ENCODE data around the gene ZNF441. TPM values are rescaled to one million over a fixed set of nuclear protein-coding genes. Genes with fewer than 3 reads are reported as not detected.

Gene ZNF441
- total RNA-seq (10 to 100 TPM; 32.7 to 33.7 TPM), polyA plus RNA-seq (1 to 10 TPM; 3.6 to 7.0 (median 5.5) TPM), total RNA-seq (9.3 to 64.9 (median 15.6) reads per million in 6 experiments)

GRCh38 chr19:11766597-11767591, at the start of gene ZNF441:
Gene ZNF441, plus strand, starts transcription at chr19:11767000. Its CDS starts 194 bp downstream, at chr19:11767194.
- peaks cover 0 to 47% (median 28%) of the 10 kb centered on the region in 9 donors for H3K9me3 Mint-ChIP-seq
- peaks cover 7 to 36% (median 27%) of the 10 kb centered on the region in 3 donors for H3K36me3 Mint-ChIP-seq
- H3K4me1 Mint-ChIP-seq = peaks cover 9 to 27% (median 24%) of the 10 kb centered on the region in 4 donors
- H3K27me3 Mint-ChIP-seq = peaks cover 0 to 6% (median 0%) of the 10 kb centered on the region in 5 donors
- ATAC-seq = peak; percentile 93 to 96
- DNase-seq = peak; percentile 80 to 96 (median 90)
- POLR2A ChIA-PET = interaction anchor here (0.5 to 2.8 kb wide), 18 partner anchors 9 to 1354 kb away, joined by 3 to 21 read pairs (median 4); partner anchors contain the start of genes ZNF20, ZNF439, ZNF442 and ZNF491
- peak within 1 kb of the TSS; percentile 97 to 99 (median 98) for H3K4me3 Mint-ChIP-seq
- H3K27ac Mint-ChIP-seq = peak within 1 kb of the TSS; percentile 95 to 98 (median 97)

- Mint-ChIP-seq H3K4me3 (no peak overlapping the region), H3K27ac (no peak overlapping the region), H3K9me3 (peaks cover 6 to 87% (median 41%) of the 10 kb centered on the region in 9 donors), H3K4me1 (peaks cover 0 to 2% (median 0%) of the 10 kb centered on the region in 4 donors), H3K36me3 (peaks cover 53 to 76% (median 57%) of the 10 kb centered on the region in 3 donors), H3K27me3 (no peaks in the 10 kb centered on the region)
- ATAC-seq (no peak), DNase-seq (no peak)
- POLR2A ChIA-PET = no interaction called here
Observed at GRCh38 chr19:11721681-11722080, 45.1 kb upstream of the ZNF441 start.

GRCh38 chr19:11722414-11722813, 44.4 kb upstream of the ZNF441 start:
- peaks cover 0 to 2% (median 0%) of the 10 kb centered on the region in 4 donors for H3K4me1 Mint-ChIP-seq
- DNase-seq = no peak
- no peaks in the 10 kb centered on the region for H3K27me3 Mint-ChIP-seq
- ATAC-seq = no peak
- H3K9me3 Mint-ChIP-seq = peaks cover 6 to 87% (median 39%) of the 10 kb centered on the region in 9 donors
- no peak overlapping the region for H3K27ac Mint-ChIP-seq
- H3K36me3 Mint-ChIP-seq = peaks cover 53 to 81% (median 65%) of the 10 kb centered on the region in 3 donors
- H3K4me3 Mint-ChIP-seq = no peak overlapping the region
- POLR2A ChIA-PET = no interaction called here

GRCh38 chr19:11729586-11729985, 37.2 kb upstream of the ZNF441 start:
- DNase-seq = no peak
- no peak overlapping the region for H3K4me3 Mint-ChIP-seq
- H3K27me3 Mint-ChIP-seq = no peaks in the 10 kb centered on the region
- peaks cover 0 to 4% (median 0%) of the 10 kb centered on the region in 4 donors for H3K4me1 Mint-ChIP-seq
- peaks cover 26 to 62% (median 56%) of the 10 kb centered on the region in 3 donors for H3K36me3 Mint-ChIP-seq
- POLR2A ChIA-PET = no interaction called here
- ATAC-seq = no peak
- peaks cover 0 to 47% (median 8%) of the 10 kb centered on the region in 9 donors for H3K9me3 Mint-ChIP-seq
- no peak overlapping the region for H3K27ac Mint-ChIP-seq

- no peak overlapping the region for H3K27ac Mint-ChIP-seq
- no peak for DNase-seq
- H3K27me3 Mint-ChIP-seq = no peaks in the 10 kb centered on the region
- H3K9me3 Mint-ChIP-seq = peaks cover 0 to 4% (median 0%) of the 10 kb centered on the region in 9 donors
- POLR2A ChIA-PET = no interaction called here
- H3K4me1 Mint-ChIP-seq = peaks cover 10 to 33% (median 24%) of the 10 kb centered on the region in 4 donors
- H3K36me3 Mint-ChIP-seq = peaks cover 5 to 16% (median 13%) of the 10 kb centered on the region in 3 donors
- no peak for ATAC-seq
- H3K4me3 Mint-ChIP-seq = no peak overlapping the region
Observed at GRCh38 chr19:11735375-11735774, 31.4 kb upstream of the ZNF441 start.

- H3K4me1 Mint-ChIP-seq = peaks cover 10 to 33% (median 24%) of the 10 kb centered on the region in 4 donors
- POLR2A ChIA-PET = interaction anchor here (4.3 kb wide), 1 partner anchor 29 kb away, joined by 21 read pairs; the partner anchor contains the start of gene ZNF441
- H3K27me3 Mint-ChIP-seq = no peaks in the 10 kb centered on the region
- ATAC-seq (no peak), DNase-seq (no peak)
- H3K4me3 Mint-ChIP-seq = peak overlapping the region; percentile 44 to 100 (median 93)
- peaks cover 0 to 3% (median 0%) of the 10 kb centered on the region in 9 donors for H3K9me3 Mint-ChIP-seq
- H3K27ac Mint-ChIP-seq = peak overlapping the region in 3 of 10 donors; percentile 11 to 62 (median 19)
- peaks cover 0 to 7% (median 6%) of the 10 kb centered on the region in 3 donors for H3K36me3 Mint-ChIP-seq
Observed at GRCh38 chr19:11736696-11737095, 30.1 kb upstream of the ZNF441 start.

GRCh38 chr19:11737964-11738745, 28.6 kb upstream of the ZNF441 start:
- H3K4me3 Mint-ChIP-seq = peak overlapping the region; percentile 97 to 100 (median 99)
- ATAC-seq = peak; percentile 45 to 59
- H3K27me3 Mint-ChIP-seq = peaks cover 0 to 1% (median 0%) of the 10 kb centered on the region in 5 donors
- H3K4me1 Mint-ChIP-seq = peaks cover 10 to 33% (median 24%) of the 10 kb centered on the region in 4 donors
- DNase-seq = peak in 7 of 10 donors; percentile 2 to 66 (median 23)
- POLR2A ChIA-PET = interaction anchor here (0.6 to 4.3 kb wide), 4 partner anchors 28 to 122 kb away, joined by 3 to 21 read pairs (median 4); partner anchors contain the start of gene ZNF441
- H3K36me3 Mint-ChIP-seq = peaks cover 0 to 4% (median 2%) of the 10 kb centered on the region in 3 donors
- H3K9me3 Mint-ChIP-seq = no peaks in the 10 kb centered on the region
- peak overlapping the region; percentile 68 to 99 (median 97) for H3K27ac Mint-ChIP-seq

- H3K9me3 Mint-ChIP-seq = peaks cover 0 to 3% (median 0%) of the 10 kb centered on the region in 9 donors
- ATAC-seq (peak; percentile 97 to 99), DNase-seq (peak; percentile 87 to 99 (median 97))
- peak within 1 kb of the TSS; percentile 97 to 100 (median 99) for H3K4me3 Mint-ChIP-seq
- POLR2A ChIA-PET = interaction anchor here (0.6 to 4.3 kb wide), 4 partner anchors 27 to 123 kb away, joined by 3 to 21 read pairs (median 4); partner anchors contain the start of gene ZNF441
- peaks cover 0 to 4% (median 2%) of the 10 kb centered on the region in 3 donors for H3K36me3 Mint-ChIP-seq
- H3K27ac Mint-ChIP-seq = peak within 1 kb of the TSS; percentile 85 to 99 (median 97)
- peaks cover 0 to 3% (median 0%) of the 10 kb centered on the region in 5 donors for H3K27me3 Mint-ChIP-seq
- peaks cover 10 to 33% (median 24%) of the 10 kb centered on the region in 4 donors for H3K4me1 Mint-ChIP-seq
Observed at GRCh38 chr19:11738746-11739620, 27.8 kb upstream of the ZNF441 start, which contains the start of gene ZNF823. Gene ZNF823, minus strand, starts transcription at chr19:11738946. Its CDS starts 127 bp downstream, at chr19:11738819.

GRCh38 chr19:11745869-11746268, 20.9 kb upstream of the ZNF441 start:
- Mint-ChIP-seq H3K36me3 (peaks cover 0 to 41% (median 9%) of the 10 kb centered on the region in 3 donors), H3K4me1 (no peaks in the 10 kb centered on the region), H3K4me3 (no peak overlapping the region), H3K27me3 (peaks cover 0 to 18% (median 0%) of the 10 kb centered on the region in 5 donors), H3K27ac (no peak overlapping the region), H3K9me3 (peaks cover 11 to 53% (median 30%) of the 10 kb centered on the region in 9 donors)
- ATAC-seq = no peak
- POLR2A ChIA-PET = no interaction called here
- DNase-seq = no peak

GRCh38 chr19:11747277-11747676, 19.5 kb upstream of the ZNF441 start:
- DNase-seq = no peak
- peaks cover 0 to 55% (median 12%) of the 10 kb centered on the region in 3 donors for H3K36me3 Mint-ChIP-seq
- H3K27me3 Mint-ChIP-seq = peaks cover 0 to 25% (median 0%) of the 10 kb centered on the region in 5 donors
- no peak for ATAC-seq
- H3K27ac Mint-ChIP-seq = no peak overlapping the region
- POLR2A ChIA-PET = interaction anchor here (0.6 kb wide), 1 partner anchor 11 kb away, joined by 3 read pairs; no protein-coding TSS in a partner anchor
- H3K4me3 Mint-ChIP-seq = no peak overlapping the region
- H3K9me3 Mint-ChIP-seq = peaks cover 16 to 67% (median 41%) of the 10 kb centered on the region in 9 donors
- no peaks in the 10 kb centered on the region for H3K4me1 Mint-ChIP-seq

GRCh38 chr19:11749751-11750150, 17.0 kb upstream of the ZNF441 start:
- ATAC-seq = no peak
- H3K4me3 Mint-ChIP-seq = no peak overlapping the region
- peaks cover 0 to 60% (median 20%) of the 10 kb centered on the region in 3 donors for H3K36me3 Mint-ChIP-seq
- H3K27me3 Mint-ChIP-seq = peaks cover 4 to 28% (median 7%) of the 10 kb centered on the region in 5 donors
- DNase-seq = no peak
- H3K4me1 Mint-ChIP-seq = no peaks in the 10 kb centered on the region
- peaks cover 24 to 85% (median 50%) of the 10 kb centered on the region in 9 donors for H3K9me3 Mint-ChIP-seq
- POLR2A ChIA-PET = no interaction called here
- H3K27ac Mint-ChIP-seq = no peak overlapping the region

All from naive thymus-derived CD8-positive, alpha-beta T cell (primary cell).